ENCODE data around the gene MYO15A.

GRCh38 chr17:18089613-18090012 is 18.9 kb upstream of the MYO15A start:
- TF ChIP-seq, protein P1, sequence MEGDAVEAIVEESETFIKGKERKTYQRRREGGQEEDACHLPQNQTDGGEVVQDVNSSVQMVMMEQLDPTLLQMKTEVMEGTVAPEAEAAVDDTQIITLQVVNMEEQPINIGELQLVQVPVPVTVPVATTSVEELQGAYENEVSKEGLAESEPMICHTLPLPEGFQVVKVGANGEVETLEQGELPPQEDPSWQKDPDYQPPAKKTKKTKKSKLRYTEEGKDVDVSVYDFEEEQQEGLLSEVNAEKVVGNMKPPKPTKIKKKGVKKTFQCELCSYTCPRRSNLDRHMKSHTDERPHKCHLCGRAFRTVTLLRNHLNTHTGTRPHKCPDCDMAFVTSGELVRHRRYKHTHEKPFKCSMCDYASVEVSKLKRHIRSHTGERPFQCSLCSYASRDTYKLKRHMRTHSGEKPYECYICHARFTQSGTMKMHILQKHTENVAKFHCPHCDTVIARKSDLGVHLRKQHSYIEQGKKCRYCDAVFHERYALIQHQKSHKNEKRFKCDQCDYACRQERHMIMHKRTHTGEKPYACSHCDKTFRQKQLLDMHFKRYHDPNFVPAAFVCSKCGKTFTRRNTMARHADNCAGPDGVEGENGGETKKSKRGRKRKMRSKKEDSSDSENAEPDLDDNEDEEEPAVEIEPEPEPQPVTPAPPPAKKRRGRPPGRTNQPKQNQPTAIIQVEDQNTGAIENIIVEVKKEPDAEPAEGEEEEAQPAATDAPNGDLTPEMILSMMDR (conservative IDR thresholded peaks at IDR 0.05; ENCODE audit: low read length): no peak
- TF ChIP-seq EZH2phosphoT487 (IDR thresholded peaks at IDR 0.05; ENCODE audit: borderline replicate concordance): no peak

All from Loucy (cell line).